ENCODE data around the gene TMEM250. TPM values are rescaled to one million over a fixed set of nuclear protein-coding genes. Genes with fewer than 3 reads are reported as not detected.

Gene TMEM250
- total RNA-seq, 4 donors from 2014 or later: 25.7 to 46.9 (median 41.5) TPM

- H3K27ac ChIP-seq: peak overlapping the region; percentile 95 to 100 (median 98)
- peak overlapping the region in 1 of 4 donors; percentile 23 for H3K4me3 ChIP-seq
- TF ChIP-seq CTCF (IDR thresholded peaks at IDR 0.05 in 4 of 5, conservative IDR thresholded peaks at IDR 0.05 in 1 of 5) (no peak), POLR2A (IDR thresholded peaks at IDR 0.05) (no peak)
- ATAC-seq: no peak
- in situ Hi-C loops (cut with MboI; ENCODE audit: low sequenced_read_pairs in 4 of 4) (loop anchor here in 1 of 4 donors (10.0 kb wide), 1 partner anchor 125 kb away; the partner anchor contains the start of gene UBAC1), intact Hi-C loops (cut with DNase I; ENCODE audit: low total_unique reads) (loop anchor here (5.0 kb wide), 1 partner anchor 183 kb away; the partner anchor contains the start of gene CAMSAP1)
- peaks cover 84 to 85% of the 10 kb centered on the region in 2 donors for H3K4me1 ChIP-seq
- H3K36me3 ChIP-seq: no peaks in the 10 kb centered on the region
- DNase-seq: peak in 1 of 2 donors; percentile 19
- H3K9me3 ChIP-seq: no peaks in the 10 kb centered on the region
- H3K27me3 ChIP-seq: no peaks in the 10 kb centered on the region
Measured at GRCh38 chr9:136090056-136090735, 28.5 kb downstream of the TMEM250 start.

DNA sequence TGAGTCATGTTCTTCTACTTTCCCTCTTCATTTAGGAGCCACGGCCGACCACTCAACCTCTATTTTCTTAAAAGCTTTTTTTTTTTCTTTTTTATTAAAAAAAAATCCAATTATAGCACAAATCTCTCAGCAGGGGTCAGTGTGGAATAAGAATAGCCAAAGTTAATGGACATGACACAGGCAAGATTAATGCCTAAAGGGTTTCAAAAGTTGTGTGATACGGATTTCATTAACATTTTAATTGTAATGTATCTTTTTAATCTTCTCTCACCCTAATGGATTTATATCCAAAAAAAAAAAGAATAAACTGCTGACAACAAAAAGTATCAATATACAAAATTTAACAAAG is 29.0 kb downstream of the TMEM250 start:
- in situ Hi-C loops (cut with MboI; ENCODE audit: low sequenced_read_pairs in 4 of 4): loop anchor here in 1 of 4 donors (10.0 kb wide), 1 partner anchor 125 kb away; the partner anchor contains the start of gene UBAC1
- intact Hi-C loops (cut with DNase I; ENCODE audit: low total_unique reads): loop anchor here (5.0 kb wide), 1 partner anchor 182 kb away; the partner anchor contains the start of gene CAMSAP1
- TF ChIP-seq CTCF (IDR thresholded peaks at IDR 0.05 in 4 of 5, conservative IDR thresholded peaks at IDR 0.05 in 1 of 5) (peak in 3 of 5 experiments; percentile 8 to 12 (median 10)), POLR2A (IDR thresholded peaks at IDR 0.05) (no peak)
- peak overlapping the region; percentile 95 to 100 (median 98) for H3K27ac ChIP-seq
- H3K27me3 ChIP-seq: no peaks in the 10 kb centered on the region
- no peak overlapping the region for H3K4me3 ChIP-seq
- ATAC-seq (no peak), DNase-seq (no peak)
- H3K36me3 ChIP-seq: no peaks in the 10 kb centered on the region
- H3K9me3 ChIP-seq: no peaks in the 10 kb centered on the region
- H3K4me1 ChIP-seq: peaks cover 85 to 86% of the 10 kb centered on the region in 2 donors

GRCh38 chr9:136088939-136089696 is 29.6 kb downstream of the TMEM250 start:
- peak; percentile 37 to 53 for ATAC-seq
- in situ Hi-C loops (cut with MboI; ENCODE audit: low sequenced_read_pairs in 4 of 4) (no loop called here), intact Hi-C loops (cut with DNase I; ENCODE audit: low total_unique reads) (no loop called here)
- peaks cover 85 to 86% of the 10 kb centered on the region in 2 donors for H3K4me1 ChIP-seq
- no peaks in the 10 kb centered on the region for H3K9me3 ChIP-seq
- no peaks in the 10 kb centered on the region for H3K36me3 ChIP-seq
- TF ChIP-seq CTCF (IDR thresholded peaks at IDR 0.05 in 4 of 5, conservative IDR thresholded peaks at IDR 0.05 in 1 of 5) (no peak), POLR2A (IDR thresholded peaks at IDR 0.05) (peak; percentile 74)
- peak overlapping the region; percentile 95 to 100 (median 98) for H3K27ac ChIP-seq
- H3K4me3 ChIP-seq: peak overlapping the region; percentile 21 to 41 (median 29)
- no peaks in the 10 kb centered on the region for H3K27me3 ChIP-seq
- peak; percentile 54 to 77 for DNase-seq

DNA sequence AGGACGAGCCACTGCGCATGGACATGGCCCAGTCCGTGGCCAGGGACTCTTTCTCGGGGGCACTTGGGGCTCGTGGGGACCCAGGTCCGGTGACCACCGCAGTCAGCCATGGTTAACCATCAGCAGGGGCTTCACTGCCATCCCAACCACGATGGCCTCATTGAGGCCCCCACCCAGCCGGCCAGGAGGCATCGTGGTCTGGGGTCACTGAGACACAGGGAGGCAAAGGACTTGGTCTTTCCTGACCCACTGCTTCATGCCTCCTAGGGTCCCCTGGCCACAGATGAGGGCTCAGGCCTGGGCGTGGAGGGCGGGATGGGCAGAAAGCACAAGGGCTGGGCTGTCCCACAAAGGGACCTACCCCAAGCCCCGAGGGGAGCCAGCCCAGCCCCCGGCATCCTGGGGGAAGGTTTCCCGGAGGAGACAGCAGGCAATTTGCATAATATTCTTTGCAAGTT is 30.2 kb downstream of the TMEM250 start:
- Histone ChIP-seq H3K4me1 (peaks cover 82 to 83% of the 10 kb centered on the region in 2 donors), H3K27ac (peak overlapping the region; percentile 95 to 100 (median 98)), H3K9me3 (no peaks in the 10 kb centered on the region), H3K36me3 (peaks cover 0 to 1% of the 10 kb centered on the region in 2 donors), H3K27me3 (no peaks in the 10 kb centered on the region), H3K4me3 (peak overlapping the region in 3 of 4 donors; percentile 21 to 30 (median 22))
- in situ Hi-C loops (cut with MboI; ENCODE audit: low sequenced_read_pairs in 4 of 4): no loop called here
- intact Hi-C loops (cut with DNase I; ENCODE audit: low total_unique reads): no loop called here
- ATAC-seq: no peak
- no peak for DNase-seq
- TF ChIP-seq CTCF (IDR thresholded peaks at IDR 0.05 in 4 of 5, conservative IDR thresholded peaks at IDR 0.05 in 1 of 5) (no peak), POLR2A (IDR thresholded peaks at IDR 0.05) (no peak)

All from gastrocnemius medialis (tissue), 4 donors.